Sigmoid colon (tissue), 4 donors: ENCODE results near the gene FAM25G.
"Not testable (repeated sequence)": the region's sequence is repeated elsewhere in the genome, so short reads cannot be mapped to it uniquely, and the experiment has no call there.

ENCODE experiments used
- EP300 ChIP-seq, 4 donors: sonication (generic); formaldehyde crosslinking; IDR thresholded peaks; one replicate each; pipeline ENCODE4 v1.6.1; 2017; ENCODE audit warnings: antibody characterized with exemption in 4 of 4
- POLR2A ChIP-seq, 2 donors: fragments of 450-650 bp; IDR thresholded peaks; one replicate each; pipeline ENCODE4 v1.6.1; 2016; ENCODE audit warnings: antibody characterized with exemption in 2 of 2, mild to moderate bottlenecking in 2 of 2, moderate library complexity in 2 of 2
- POLR2AphosphoS5 ChIP-seq, 4 donors: sonication (generic); formaldehyde crosslinking; IDR thresholded peaks; one replicate each; pipeline ENCODE4 v1.6.1; 2017; ENCODE audit warnings: antibody characterized with exemption in 4 of 4
- TF ChIP-seq, protein P1 (sequence below), 4 experiments: fragments of 450-650 bp in 3 of 4; fragments of 200-600 bp in 1 of 4; IDR thresholded peaks; one replicate each; pipeline ENCODE4 v1.5.1; 2016 to 2019; ENCODE audit warnings: antibody characterized with exemption in 4 of 4, mild to moderate bottlenecking in 3 of 4, moderate library complexity in 2 of 4

DNA sequence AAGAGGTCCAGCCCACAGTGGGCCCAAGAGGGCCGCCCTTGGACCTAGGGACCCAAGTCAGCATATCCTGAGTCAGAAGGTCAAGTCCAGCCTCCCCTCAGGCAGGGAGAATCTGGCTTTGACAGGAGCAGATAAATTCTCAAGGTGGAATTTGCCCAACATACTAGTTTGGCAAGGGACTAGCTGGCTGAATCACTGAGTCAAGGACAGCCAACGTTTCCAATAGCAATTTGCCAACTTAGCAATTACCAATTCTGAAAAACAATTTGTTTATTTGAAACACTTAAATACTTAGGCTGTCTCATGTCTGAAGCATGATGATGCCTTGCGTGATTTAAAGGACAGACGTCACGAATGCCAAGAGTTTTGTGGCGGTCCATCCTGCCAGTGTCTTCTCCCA is 2.7 kb upstream of the FAM25G start:
- TF ChIP-seq POLR2A, POLR2AphosphoS5, EP300 (IDR thresholded peaks at IDR 0.05): not testable (repeated sequence)
- TF ChIP-seq, protein P1, sequence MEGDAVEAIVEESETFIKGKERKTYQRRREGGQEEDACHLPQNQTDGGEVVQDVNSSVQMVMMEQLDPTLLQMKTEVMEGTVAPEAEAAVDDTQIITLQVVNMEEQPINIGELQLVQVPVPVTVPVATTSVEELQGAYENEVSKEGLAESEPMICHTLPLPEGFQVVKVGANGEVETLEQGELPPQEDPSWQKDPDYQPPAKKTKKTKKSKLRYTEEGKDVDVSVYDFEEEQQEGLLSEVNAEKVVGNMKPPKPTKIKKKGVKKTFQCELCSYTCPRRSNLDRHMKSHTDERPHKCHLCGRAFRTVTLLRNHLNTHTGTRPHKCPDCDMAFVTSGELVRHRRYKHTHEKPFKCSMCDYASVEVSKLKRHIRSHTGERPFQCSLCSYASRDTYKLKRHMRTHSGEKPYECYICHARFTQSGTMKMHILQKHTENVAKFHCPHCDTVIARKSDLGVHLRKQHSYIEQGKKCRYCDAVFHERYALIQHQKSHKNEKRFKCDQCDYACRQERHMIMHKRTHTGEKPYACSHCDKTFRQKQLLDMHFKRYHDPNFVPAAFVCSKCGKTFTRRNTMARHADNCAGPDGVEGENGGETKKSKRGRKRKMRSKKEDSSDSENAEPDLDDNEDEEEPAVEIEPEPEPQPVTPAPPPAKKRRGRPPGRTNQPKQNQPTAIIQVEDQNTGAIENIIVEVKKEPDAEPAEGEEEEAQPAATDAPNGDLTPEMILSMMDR (IDR thresholded peaks at IDR 0.05): not testable (repeated sequence)
